Measurements from ENCODE around the gene SPATA33. TPM values are rescaled to one million over a fixed set of nuclear protein-coding genes. Genes with fewer than 3 reads are reported as not detected.

The SPATA33 gene
- total and polyA plus RNA-seq, 10 of the 15 experiments (the other 5 are each of a cell fraction or from before 2014, with no cell fraction given) = 1.1 to 15.8 (median 7.6) TPM

GRCh38 chr16:89711601-89712273, 54.1 kb downstream of the SPATA33 start (continued):
- TF ChIP-seq, protein P1, sequence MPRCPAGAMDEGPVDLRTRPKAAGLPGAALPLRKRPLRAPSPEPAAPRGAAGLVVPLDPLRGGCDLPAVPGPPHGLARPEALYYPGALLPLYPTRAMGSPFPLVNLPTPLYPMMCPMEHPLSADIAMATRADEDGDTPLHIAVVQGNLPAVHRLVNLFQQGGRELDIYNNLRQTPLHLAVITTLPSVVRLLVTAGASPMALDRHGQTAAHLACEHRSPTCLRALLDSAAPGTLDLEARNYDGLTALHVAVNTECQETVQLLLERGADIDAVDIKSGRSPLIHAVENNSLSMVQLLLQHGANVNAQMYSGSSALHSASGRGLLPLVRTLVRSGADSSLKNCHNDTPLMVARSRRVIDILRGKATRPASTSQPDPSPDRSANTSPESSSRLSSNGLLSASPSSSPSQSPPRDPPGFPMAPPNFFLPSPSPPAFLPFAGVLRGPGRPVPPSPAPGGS (IDR thresholded peaks at IDR 0.05; ENCODE audit: borderline replicate concordance, insufficient read depth, low read depth, low read length, poor library complexity, severe bottlenecking) = no peak
- TF ChIP-seq, protein P2, sequence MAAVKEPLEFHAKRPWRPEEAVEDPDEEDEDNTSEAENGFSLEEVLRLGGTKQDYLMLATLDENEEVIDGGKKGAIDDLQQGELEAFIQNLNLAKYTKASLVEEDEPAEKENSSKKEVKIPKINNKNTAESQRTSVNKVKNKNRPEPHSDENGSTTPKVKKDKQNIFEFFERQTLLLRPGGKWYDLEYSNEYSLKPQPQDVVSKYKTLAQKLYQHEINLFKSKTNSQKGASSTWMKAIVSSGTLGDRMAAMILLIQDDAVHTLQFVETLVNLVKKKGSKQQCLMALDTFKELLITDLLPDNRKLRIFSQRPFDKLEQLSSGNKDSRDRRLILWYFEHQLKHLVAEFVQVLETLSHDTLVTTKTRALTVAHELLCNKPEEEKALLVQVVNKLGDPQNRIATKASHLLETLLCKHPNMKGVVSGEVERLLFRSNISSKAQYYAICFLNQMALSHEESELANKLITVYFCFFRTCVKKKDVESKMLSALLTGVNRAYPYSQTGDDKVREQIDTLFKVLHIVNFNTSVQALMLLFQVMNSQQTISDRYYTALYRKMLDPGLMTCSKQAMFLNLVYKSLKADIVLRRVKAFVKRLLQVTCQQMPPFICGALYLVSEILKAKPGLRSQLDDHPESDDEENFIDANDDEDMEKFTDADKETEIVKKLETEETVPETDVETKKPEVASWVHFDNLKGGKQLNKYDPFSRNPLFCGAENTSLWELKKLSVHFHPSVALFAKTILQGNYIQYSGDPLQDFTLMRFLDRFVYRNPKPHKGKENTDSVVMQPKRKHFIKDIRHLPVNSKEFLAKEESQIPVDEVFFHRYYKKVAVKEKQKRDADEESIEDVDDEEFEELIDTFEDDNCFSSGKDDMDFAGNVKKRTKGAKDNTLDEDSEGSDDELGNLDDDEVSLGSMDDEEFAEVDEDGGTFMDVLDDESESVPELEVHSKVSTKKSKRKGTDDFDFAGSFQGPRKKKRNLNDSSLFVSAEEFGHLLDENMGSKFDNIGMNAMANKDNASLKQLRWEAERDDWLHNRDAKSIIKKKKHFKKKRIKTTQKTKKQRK (IDR thresholded peaks at IDR 0.05; ENCODE audit: low read depth, low read length) = no peak
- TF ChIP-seq ZSCAN29 (IDR thresholded peaks at IDR 0.05) (no peak), RBBP5 (conservative IDR thresholded peaks at IDR 0.05) (no peak), MEF2B (IDR thresholded peaks at IDR 0.05; ENCODE audit: partially characterized antibody, poor library complexity, severe bottlenecking) (no peak), NR2F1 (conservative IDR thresholded peaks at IDR 0.05) (no peak), JUND (IDR thresholded peaks at IDR 0.05; ENCODE audit: low read depth, low read length) (no peak), HDAC6 (IDR thresholded peaks at IDR 0.05; ENCODE audit: unreplicated experiment) (no peak), HDGF (IDR thresholded peaks at IDR 0.05) (no peak), SUPT20H (IDR thresholded peaks at IDR 0.05; ENCODE audit: borderline replicate concordance, control insufficient read depth, low read depth, low read length) (no peak), RELB (IDR thresholded peaks at IDR 0.05; ENCODE audit: low read depth) (no peak), POLR2A (IDR thresholded peaks at IDR 0.05; ENCODE audit: low read depth, low read length) (peak; percentile 91), JUNB (IDR thresholded peaks at IDR 0.05) (no peak), USF2 (IDR thresholded peaks at IDR 0.05; ENCODE audit: borderline replicate concordance, low read depth, low read length) (no peak)
- TF ChIP-seq, protein P3, sequence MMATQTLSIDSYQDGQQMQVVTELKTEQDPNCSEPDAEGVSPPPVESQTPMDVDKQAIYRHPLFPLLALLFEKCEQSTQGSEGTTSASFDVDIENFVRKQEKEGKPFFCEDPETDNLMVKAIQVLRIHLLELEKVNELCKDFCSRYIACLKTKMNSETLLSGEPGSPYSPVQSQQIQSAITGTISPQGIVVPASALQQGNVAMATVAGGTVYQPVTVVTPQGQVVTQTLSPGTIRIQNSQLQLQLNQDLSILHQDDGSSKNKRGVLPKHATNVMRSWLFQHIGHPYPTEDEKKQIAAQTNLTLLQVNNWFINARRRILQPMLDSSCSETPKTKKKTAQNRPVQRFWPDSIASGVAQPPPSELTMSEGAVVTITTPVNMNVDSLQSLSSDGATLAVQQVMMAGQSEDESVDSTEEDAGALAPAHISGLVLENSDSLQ (IDR thresholded peaks at IDR 0.05) = no peak
- TF ChIP-seq, protein P4, sequence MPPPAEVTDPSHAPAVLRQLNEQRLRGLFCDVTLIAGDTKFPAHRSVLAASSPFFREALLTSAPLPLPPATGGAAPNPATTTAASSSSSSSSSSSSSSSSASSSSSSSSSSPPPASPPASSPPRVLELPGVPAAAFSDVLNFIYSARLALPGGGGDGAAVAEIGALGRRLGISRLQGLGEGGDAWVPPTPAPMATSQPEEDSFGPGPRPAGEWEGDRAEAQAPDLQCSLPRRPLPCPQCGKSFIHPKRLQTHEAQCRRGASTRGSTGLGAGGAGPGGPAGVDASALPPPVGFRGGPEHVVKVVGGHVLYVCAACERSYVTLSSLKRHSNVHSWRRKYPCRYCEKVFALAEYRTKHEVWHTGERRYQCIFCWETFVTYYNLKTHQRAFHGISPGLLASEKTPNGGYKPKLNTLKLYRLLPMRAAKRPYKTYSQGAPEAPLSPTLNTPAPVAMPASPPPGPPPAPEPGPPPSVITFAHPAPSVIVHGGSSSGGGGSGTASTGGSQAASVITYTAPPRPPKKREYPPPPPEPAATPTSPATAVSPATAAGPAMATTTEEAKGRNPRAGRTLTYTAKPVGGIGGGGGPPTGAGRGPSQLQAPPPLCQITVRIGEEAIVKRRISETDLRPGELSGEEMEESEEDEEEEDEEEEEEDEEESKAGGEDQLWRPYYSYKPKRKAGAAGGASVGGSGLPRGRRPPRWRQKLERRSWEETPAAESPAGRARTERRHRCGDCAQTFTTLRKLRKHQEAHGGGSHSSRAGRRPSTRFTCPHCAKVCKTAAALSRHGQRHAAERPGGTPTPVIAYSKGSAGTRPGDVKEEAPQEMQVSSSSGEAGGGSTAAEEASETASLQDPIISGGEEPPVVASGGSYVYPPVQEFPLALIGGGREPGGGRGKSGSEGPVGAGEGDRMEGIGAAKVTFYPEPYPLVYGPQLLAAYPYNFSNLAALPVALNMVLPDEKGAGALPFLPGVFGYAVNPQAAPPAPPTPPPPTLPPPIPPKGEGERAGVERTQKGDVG (CRISPR knock-in tag; IDR thresholded peaks at IDR 0.05) = no peak
- TF ChIP-seq, protein P5, sequence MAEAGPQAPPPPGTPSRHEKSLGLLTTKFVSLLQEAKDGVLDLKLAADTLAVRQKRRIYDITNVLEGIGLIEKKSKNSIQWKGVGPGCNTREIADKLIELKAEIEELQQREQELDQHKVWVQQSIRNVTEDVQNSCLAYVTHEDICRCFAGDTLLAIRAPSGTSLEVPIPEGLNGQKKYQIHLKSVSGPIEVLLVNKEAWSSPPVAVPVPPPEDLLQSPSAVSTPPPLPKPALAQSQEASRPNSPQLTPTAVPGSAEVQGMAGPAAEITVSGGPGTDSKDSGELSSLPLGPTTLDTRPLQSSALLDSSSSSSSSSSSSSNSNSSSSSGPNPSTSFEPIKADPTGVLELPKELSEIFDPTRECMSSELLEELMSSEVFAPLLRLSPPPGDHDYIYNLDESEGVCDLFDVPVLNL (IDR thresholded peaks at IDR 0.05; ENCODE audit: low read depth, low read length) = no peak

All from GM12878 (cell line).